Astrocyte (in vitro differentiated cells and primary cell): ENCODE results near the gene MARCHF10. TPM values are rescaled to one million over a fixed set of nuclear protein-coding genes. Genes with fewer than 3 reads are reported as not detected.

Source experiments
- DNase-seq: peaks from one replicate; pipeline ENCODE4 v3.0.0-alpha.2; 2010; ENCODE audit warnings: low read depth
- FAIRE-seq: peaks from 2 replicates; lab custom pipeline; 2011; peaks lifted over from hg19 to GRCh38; lab: Jason Lieb, UNC
- H2AFZ ChIP-seq: 2 replicates; pipeline ENCODE4 v1.6.0; 2012; ENCODE audit warnings: low read depth, low read length, inconsistent platforms
- H3K27ac ChIP-seq: 2 replicates; pipeline ENCODE4 v1.5.1; 2011; ENCODE audit warnings: low read depth, low read length, inconsistent platforms
- H3K27me3 ChIP-seq: 2 replicates; pipeline ENCODE4 v1.6.0; 2011; ENCODE audit warnings: low read length, inconsistent platforms; ENCODE audit not compliant: insufficient read depth
- H3K36me3 ChIP-seq: 2 replicates; pipeline ENCODE4 v1.5.1; 2011; ENCODE audit warnings: low read length, inconsistent platforms; ENCODE audit not compliant: insufficient read depth
- H3K4me1 ChIP-seq: 2 replicates; pipeline ENCODE4 v1.5.1; 2011; ENCODE audit warnings: low read length, inconsistent platforms; ENCODE audit not compliant: insufficient read depth
- H3K4me2 ChIP-seq: 2 replicates; pipeline ENCODE4 v1.6.0; 2012; ENCODE audit warnings: low read length, inconsistent platforms
- H3K4me3 ChIP-seq: 2 replicates; pipeline ENCODE4 v1.5.1; 2011; ENCODE audit warnings: low read depth, mild to moderate bottlenecking, low read length, inconsistent platforms; ENCODE audit not compliant: insufficient read depth
- H3K79me2 ChIP-seq: 2 replicates; pipeline ENCODE4 v1.6.0; 2012; ENCODE audit warnings: mild to moderate bottlenecking, low read length, inconsistent platforms; ENCODE audit not compliant: insufficient read depth
- H3K9ac ChIP-seq: 2 replicates; pipeline ENCODE4 v1.6.0; 2012; ENCODE audit warnings: mild to moderate bottlenecking, low read length, inconsistent platforms
- H3K9me3 ChIP-seq: 2 replicates; pipeline ENCODE4 v1.5.1; 2012; ENCODE audit warnings: low read depth, mild to moderate bottlenecking, low read length, inconsistent platforms; ENCODE audit not compliant: insufficient read depth
- H4K20me1 ChIP-seq: 2 replicates; pipeline ENCODE4 v1.6.0; 2012; ENCODE audit warnings: low read length, inconsistent platforms; ENCODE audit not compliant: insufficient read depth
- H3K27ac Mint-ChIP-seq: one replicate; pipeline ENCODE4 v1.8.0; 2021; ENCODE audit warnings: mild to moderate bottlenecking, mixed read lengths; ENCODE audit not compliant: unreplicated experiment
- H3K27me3 Mint-ChIP-seq: one replicate; pipeline ENCODE4 v1.8.0; 2021; ENCODE audit warnings: low read depth, mixed read lengths; ENCODE audit not compliant: unreplicated experiment
- H3K36me3 Mint-ChIP-seq: one replicate; pipeline ENCODE4 v1.8.0; 2021; ENCODE audit warnings: low read depth, mixed read lengths; ENCODE audit not compliant: unreplicated experiment
- H3K4me1 Mint-ChIP-seq: one replicate; pipeline ENCODE4 v1.8.0; 2021; ENCODE audit warnings: low read depth, mixed read lengths; ENCODE audit not compliant: unreplicated experiment
- H3K4me3 Mint-ChIP-seq: one replicate; pipeline ENCODE4 v1.8.0; 2021; ENCODE audit warnings: mild to moderate bottlenecking, moderate library complexity, mixed read lengths; ENCODE audit not compliant: unreplicated experiment
- H3K9me3 Mint-ChIP-seq: one replicate; pipeline ENCODE4 v1.8.0; 2021; ENCODE audit warnings: mild to moderate bottlenecking, mixed read lengths; ENCODE audit not compliant: unreplicated experiment
- EZH2 ChIP-seq: IDR thresholded peaks from 2 replicates; pipeline ENCODE4 v1.6.1; 2012; ENCODE audit warnings: mild to moderate bottlenecking, low read length, inconsistent platforms; ENCODE audit not compliant: insufficient read depth
- total RNA-seq: library from RNA; stranded (reverse); gene quantifications from 2 replicates; pipeline ENCODE4 v1.2.1, GENCODE V29; 2021
- TF ChIP-seq, protein P1 (sequence below): IDR thresholded peaks from 2 replicates; pipeline ENCODE4 v1.5.1; 2011; ENCODE audit warnings: low read depth, mild to moderate bottlenecking, inconsistent platforms, low read length, moderate library complexity; ENCODE audit not compliant: insufficient read depth

The MARCHF10 gene
- total RNA-seq, 1 donor from 2014 or later, result not detected

DNA sequence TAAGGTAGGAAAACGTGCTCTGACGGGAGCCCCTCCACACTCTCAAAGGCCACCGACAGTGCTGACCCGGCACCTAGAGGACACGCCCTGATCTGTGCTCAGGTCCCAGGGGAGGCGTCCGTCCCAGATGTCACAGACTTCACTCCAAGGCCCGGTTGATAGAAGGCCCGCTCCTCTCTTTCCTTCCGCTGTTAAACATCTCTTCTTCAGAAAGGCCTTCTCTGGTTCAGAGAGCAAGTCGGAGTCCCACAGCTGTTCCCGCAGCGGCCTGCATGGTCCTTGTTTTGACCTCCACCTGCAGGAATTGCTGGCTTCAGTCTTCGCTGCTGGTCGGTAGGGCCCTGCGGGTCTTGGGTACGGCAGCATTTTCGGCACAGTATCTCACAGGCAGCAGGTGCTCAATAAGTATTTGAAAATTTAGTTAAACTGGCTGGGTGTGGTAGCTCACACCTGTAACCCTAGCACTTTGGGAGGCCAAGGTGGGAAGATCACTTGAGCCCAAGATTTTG lies 92.2 kb downstream of the MARCHF10 start:
- no peak for TF ChIP-seq EZH2
- TF ChIP-seq, protein P1, sequence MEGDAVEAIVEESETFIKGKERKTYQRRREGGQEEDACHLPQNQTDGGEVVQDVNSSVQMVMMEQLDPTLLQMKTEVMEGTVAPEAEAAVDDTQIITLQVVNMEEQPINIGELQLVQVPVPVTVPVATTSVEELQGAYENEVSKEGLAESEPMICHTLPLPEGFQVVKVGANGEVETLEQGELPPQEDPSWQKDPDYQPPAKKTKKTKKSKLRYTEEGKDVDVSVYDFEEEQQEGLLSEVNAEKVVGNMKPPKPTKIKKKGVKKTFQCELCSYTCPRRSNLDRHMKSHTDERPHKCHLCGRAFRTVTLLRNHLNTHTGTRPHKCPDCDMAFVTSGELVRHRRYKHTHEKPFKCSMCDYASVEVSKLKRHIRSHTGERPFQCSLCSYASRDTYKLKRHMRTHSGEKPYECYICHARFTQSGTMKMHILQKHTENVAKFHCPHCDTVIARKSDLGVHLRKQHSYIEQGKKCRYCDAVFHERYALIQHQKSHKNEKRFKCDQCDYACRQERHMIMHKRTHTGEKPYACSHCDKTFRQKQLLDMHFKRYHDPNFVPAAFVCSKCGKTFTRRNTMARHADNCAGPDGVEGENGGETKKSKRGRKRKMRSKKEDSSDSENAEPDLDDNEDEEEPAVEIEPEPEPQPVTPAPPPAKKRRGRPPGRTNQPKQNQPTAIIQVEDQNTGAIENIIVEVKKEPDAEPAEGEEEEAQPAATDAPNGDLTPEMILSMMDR, result no peak
- peaks cover 5% of the 10 kb centered on the region for H3K4me1 Mint-ChIP-seq
- FAIRE-seq (no peak), DNase-seq (no peak)
- no peaks in the 10 kb centered on the region for H3K79me2 ChIP-seq
- peaks cover 2% of the 10 kb centered on the region for H3K36me3 Mint-ChIP-seq
- no peaks in the 10 kb centered on the region for H4K20me1 ChIP-seq
- H3K4me3 Mint-ChIP-seq, result no peak overlapping the region
- peaks cover 19% of the 10 kb centered on the region for H3K4me1 ChIP-seq
- no peaks in the 10 kb centered on the region for H3K27me3 ChIP-seq
- H3K36me3 ChIP-seq, result no peaks in the 10 kb centered on the region
- H3K9ac ChIP-seq, result no peak overlapping the region
- H3K9me3 ChIP-seq, result no peaks in the 10 kb centered on the region
- no peak overlapping the region for H3K4me2 ChIP-seq
- peaks cover 7% of the 10 kb centered on the region for H3K9me3 Mint-ChIP-seq
- H3K4me3 ChIP-seq, result no peak overlapping the region
- H3K27ac Mint-ChIP-seq, result peak overlapping the region; percentile 15
- H3K27ac ChIP-seq, result no peak overlapping the region
- H2AFZ ChIP-seq, result no peak overlapping the region
- peaks cover 12% of the 10 kb centered on the region for H3K27me3 Mint-ChIP-seq

DNA sequence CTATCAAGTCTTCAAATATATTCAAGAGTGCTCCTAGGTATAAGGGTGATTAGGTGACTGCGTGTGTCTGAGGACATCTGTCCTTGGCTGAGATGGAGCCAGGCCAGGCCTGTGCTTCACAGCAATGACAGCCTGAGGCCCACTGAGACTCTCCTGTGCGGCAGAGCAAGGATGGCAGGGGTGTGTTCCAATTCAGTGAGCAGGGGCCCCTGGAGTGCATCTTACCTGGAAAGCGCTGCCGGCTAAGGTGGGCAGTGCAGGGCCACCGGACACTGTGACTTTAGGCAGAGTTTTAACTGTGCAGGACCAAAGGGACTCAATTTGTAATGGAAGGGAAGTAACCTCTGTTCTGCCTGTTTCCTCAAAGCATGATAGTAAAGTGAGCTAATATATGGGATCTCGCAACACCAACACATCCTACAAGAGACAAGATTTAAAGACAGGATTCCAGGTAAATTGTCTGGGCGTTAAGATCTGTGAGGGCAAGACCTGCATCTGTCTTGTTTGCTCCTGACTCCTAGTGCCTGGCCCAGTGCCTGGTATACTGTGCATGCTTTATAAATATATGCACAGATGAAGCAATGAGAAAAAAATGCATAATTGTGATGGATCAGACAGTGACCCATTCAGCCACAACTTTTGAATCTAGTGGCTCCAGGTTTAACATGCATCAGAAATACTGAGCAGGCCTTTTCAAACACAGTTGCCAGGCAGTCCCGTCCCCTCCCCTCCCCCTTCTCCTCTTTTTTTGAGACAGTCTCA lies 93.9 kb downstream of the MARCHF10 start:
- H3K9me3 Mint-ChIP-seq, result peaks cover 12% of the 10 kb centered on the region
- H3K79me2 ChIP-seq, result no peaks in the 10 kb centered on the region
- H3K4me1 ChIP-seq, result peaks cover 19% of the 10 kb centered on the region
- no peaks in the 10 kb centered on the region for H3K36me3 ChIP-seq
- no peaks in the 10 kb centered on the region for H4K20me1 ChIP-seq
- no peak overlapping the region for H3K4me3 ChIP-seq
- H3K27ac ChIP-seq, result no peak overlapping the region
- H3K4me2 ChIP-seq, result peak overlapping the region; percentile 13
- TF ChIP-seq, protein P1, result no peak
- TF ChIP-seq EZH2, result no peak
- H2AFZ ChIP-seq, result no peak overlapping the region
- FAIRE-seq (no peak), DNase-seq (peak; percentile 69)
- peaks cover 2% of the 10 kb centered on the region for H3K4me1 Mint-ChIP-seq
- H3K36me3 Mint-ChIP-seq, result no peaks in the 10 kb centered on the region
- H3K27me3 ChIP-seq, result no peaks in the 10 kb centered on the region
- H3K4me3 Mint-ChIP-seq, result no peak overlapping the region
- no peak overlapping the region for H3K27ac Mint-ChIP-seq
- peaks cover 14% of the 10 kb centered on the region for H3K27me3 Mint-ChIP-seq
- H3K9me3 ChIP-seq, result no peaks in the 10 kb centered on the region
- H3K9ac ChIP-seq, result no peak overlapping the region
